ENCODE results near the gene KYAT1.

GRCh38 chr9:128800061-128800460 lies 81.7 kb downstream of the KYAT1 start:
- TF ChIP-seq CTCF (IDR thresholded peaks at IDR 0.05 in 4 of 5, conservative IDR thresholded peaks at IDR 0.05 in 1 of 5), result no peak
- TF ChIP-seq POLR2A (IDR thresholded peaks at IDR 0.05), result no peak
